WTC11 (cell line): ENCODE data around the gene TLCD1. TPM values are rescaled to one million over a fixed set of nuclear protein-coding genes. Genes with fewer than 3 reads are reported as not detected.

Experiments used
- AFF4 ChIP-seq: sonication (generic); formaldehyde crosslinking; IDR thresholded peaks from 2 replicates; pipeline ENCODE4 v1.8.1; 2023; ENCODE audit warnings: mild to moderate bottlenecking, missing genetic modification reagents, borderline replicate concordance
- ARID4B ChIP-seq: sonication (generic); formaldehyde crosslinking; IDR thresholded peaks from 2 replicates; pipeline ENCODE4 v1.8.0; 2023; ENCODE audit warnings: missing genetic modification reagents, mild to moderate bottlenecking, borderline replicate concordance
- CTCF ChIP-seq: fragments of 200-600 bp; IDR thresholded peaks from 2 replicates; pipeline ENCODE4 v1.8.0; 2022; ENCODE audit warnings: antibody characterized with exemption
- E2F4 ChIP-seq: sonication (generic); formaldehyde crosslinking; IDR thresholded peaks from 2 replicates; pipeline ENCODE4 v1.8.1; 2022; ENCODE audit warnings: low read depth, mild to moderate bottlenecking, moderate library complexity, missing genetic modification reagents, borderline replicate concordance
- GABPB1 ChIP-seq: sonication (generic); formaldehyde crosslinking; IDR thresholded peaks from 2 replicates; pipeline ENCODE4 v1.8.1; 2023; ENCODE audit warnings: mild to moderate bottlenecking, missing genetic modification reagents
- HMGA2 ChIP-seq: fragments of 250-450 bp; sonication (Bioruptor Pico); IDR thresholded peaks from 2 replicates; pipeline ENCODE4 v1.4.0; 2021; ENCODE audit warnings: mild to moderate bottlenecking, moderate library complexity
- IRF1 ChIP-seq: sonication (generic); formaldehyde crosslinking; IDR thresholded peaks from 2 replicates; pipeline ENCODE4 v1.8.0; 2023; ENCODE audit warnings: missing genetic modification reagents
- JUN ChIP-seq: sonication (generic); formaldehyde crosslinking; IDR thresholded peaks from 2 replicates; pipeline ENCODE4 v1.8.0; 2023; ENCODE audit warnings: mild to moderate bottlenecking, missing genetic modification reagents
- KAT7 ChIP-seq: sonication (generic); formaldehyde crosslinking; IDR thresholded peaks from 2 replicates; pipeline ENCODE4 v1.8.1; 2023; ENCODE audit warnings: missing genetic modification reagents, mild to moderate bottlenecking, borderline replicate concordance
- MYBL2 ChIP-seq: sonication (generic); formaldehyde crosslinking; IDR thresholded peaks from 2 replicates; pipeline ENCODE4 v1.8.1; 2023; ENCODE audit warnings: mild to moderate bottlenecking, moderate library complexity, missing genetic modification reagents
- NR1H2 ChIP-seq: sonication (generic); formaldehyde crosslinking; IDR thresholded peaks from 2 replicates; pipeline ENCODE4 v1.9.0; 2021; ENCODE audit warnings: mild to moderate bottlenecking, moderate library complexity, missing genetic modification reagents
- OVOL2 ChIP-seq: fragments of 250-450 bp; sonication (Bioruptor Pico); IDR thresholded peaks from 2 replicates; pipeline ENCODE4 v1.9.0; 2021; ENCODE audit warnings: mild to moderate bottlenecking, borderline replicate concordance
- PRRX2 ChIP-seq: fragments of 250-450 bp; sonication (Bioruptor Pico); IDR thresholded peaks from 2 replicates; pipeline ENCODE4 v1.8.0; 2021; ENCODE audit warnings: mild to moderate bottlenecking
- RELA ChIP-seq: sonication (generic); formaldehyde crosslinking; IDR thresholded peaks from 2 replicates; pipeline ENCODE4 v1.8.1; 2022; ENCODE audit warnings: missing genetic modification reagents, mild to moderate bottlenecking, borderline replicate concordance
- RORB ChIP-seq: fragments of 250-450 bp; sonication (Bioruptor Pico); IDR thresholded peaks from 2 replicates; pipeline ENCODE4 v1.9.0; 2021; ENCODE audit warnings: mild to moderate bottlenecking
- SP1 ChIP-seq: sonication (generic); formaldehyde crosslinking; conservative IDR thresholded peaks from 2 replicates; pipeline ENCODE4 v1.8.1; 2022; ENCODE audit warnings: missing genetic modification reagents
- TEAD1 ChIP-seq: sonication (generic); formaldehyde crosslinking; IDR thresholded peaks from 2 replicates; pipeline ENCODE4 v1.8.0; 2022; ENCODE audit warnings: mild to moderate bottlenecking, missing genetic modification reagents
- USF1 ChIP-seq: sonication (generic); formaldehyde crosslinking; IDR thresholded peaks from 2 replicates; pipeline ENCODE4 v1.8.0; 2022; ENCODE audit warnings: mild to moderate bottlenecking, missing genetic modification reagents
- ZNF263 ChIP-seq: sonication (generic); formaldehyde crosslinking; IDR thresholded peaks from 2 replicates; pipeline ENCODE4 v1.8.1; 2022; ENCODE audit warnings: low read depth, mild to moderate bottlenecking, moderate library complexity, missing genetic modification reagents
- ZNF416 ChIP-seq: fragments of 250-450 bp; sonication (Bioruptor Pico); IDR thresholded peaks from 2 replicates; pipeline ENCODE4 v1.9.0; 2021; ENCODE audit warnings: mild to moderate bottlenecking, inconsistent platforms
- ZNF532 ChIP-seq: fragments of 250-450 bp; sonication (Bioruptor Pico); IDR thresholded peaks from 2 replicates; pipeline ENCODE4 v1.9.0; 2021; ENCODE audit warnings: mild to moderate bottlenecking, borderline replicate concordance
- total RNA-seq: library from RNA; stranded (reverse); gene quantifications from 3 replicates; pipeline ENCODE4 v1.2.3, GENCODE V29; 2021

Gene TLCD1
- total RNA-seq, 1 experiment from 2014 or later = 36.0 TPM

GRCh38 chr17:28728364-28729200 lies 2.5 kb upstream of the TLCD1 start, which contains the start of gene NEK8 (continued):
- peak; percentile 35; the same call in 1 of the 2 replicates for TF ChIP-seq GABPB1 (CRISPR knock-in tag)
- no peak for TF ChIP-seq ZNF532 (CRISPR knock-in tag)
- TF ChIP-seq ARID4B (CRISPR knock-in tag) = peak; percentile 26; the same call in 1 of the 2 replicates
- TF ChIP-seq NR1H2 (CRISPR knock-in tag) = no peak
- no peak for TF ChIP-seq OVOL2 (CRISPR knock-in tag)
- TF ChIP-seq AFF4 (CRISPR knock-in tag) = no peak
- TF ChIP-seq KAT7 (CRISPR knock-in tag) = no peak
- no peak for TF ChIP-seq CTCF
- no peak for TF ChIP-seq E2F4
- 0 out of 2 replicates have a peak, but pooled peaks have one; percentile 2 for TF ChIP-seq USF1 (CRISPR knock-in tag)
- no peak for TF ChIP-seq ZNF263 (CRISPR knock-in tag)
- TF ChIP-seq PRRX2 (CRISPR knock-in tag) = no peak
- TF ChIP-seq TEAD1 (CRISPR knock-in tag) = no peak
- TF ChIP-seq ZNF416 (CRISPR knock-in tag) = no peak
- no peak for TF ChIP-seq RORB (CRISPR knock-in tag)
- peak; percentile 48 for TF ChIP-seq SP1 (CRISPR knock-in tag)
- TF ChIP-seq MYBL2 (CRISPR knock-in tag) = no peak
- TF ChIP-seq JUN (CRISPR knock-in tag) = no peak
- no peak for TF ChIP-seq HMGA2 (CRISPR knock-in tag)
- TF ChIP-seq RELA (CRISPR knock-in tag) = peak; percentile 67; the same call in 1 of the 2 replicates
- TF ChIP-seq IRF1 (CRISPR knock-in tag) = no peak
